Measurements from ENCODE around the gene ASB18. TPM values are rescaled to one million over a fixed set of nuclear protein-coding genes. Genes with fewer than 3 reads are reported as not detected.

Gene ASB18
- total and polyA plus RNA-seq, 2 of the 8 experiments (the other 6 are each of a cell fraction or from before 2014, with no cell fraction given), result not detected

DNA sequence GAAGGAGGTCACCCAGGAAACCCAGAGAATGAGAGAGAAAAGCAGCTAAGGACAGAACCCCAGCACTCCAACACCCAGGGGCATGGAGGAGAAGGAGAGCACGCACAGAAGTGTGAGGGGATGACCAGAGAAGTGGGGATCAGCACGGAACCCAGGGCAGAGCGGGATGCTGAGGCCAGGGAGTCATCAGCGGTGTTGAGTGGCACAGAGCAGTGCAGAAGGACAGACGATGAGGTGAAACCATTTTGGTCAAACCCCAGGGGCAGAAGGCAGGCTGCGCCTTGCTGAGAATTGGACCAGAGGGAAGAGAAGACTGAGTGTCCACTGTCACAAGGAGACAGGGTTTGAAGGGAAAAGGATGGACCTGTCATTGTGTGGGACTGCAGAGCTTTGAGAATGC lies 23.4 kb upstream of the ASB18 start (continued):
- TF ChIP-seq, protein P1, sequence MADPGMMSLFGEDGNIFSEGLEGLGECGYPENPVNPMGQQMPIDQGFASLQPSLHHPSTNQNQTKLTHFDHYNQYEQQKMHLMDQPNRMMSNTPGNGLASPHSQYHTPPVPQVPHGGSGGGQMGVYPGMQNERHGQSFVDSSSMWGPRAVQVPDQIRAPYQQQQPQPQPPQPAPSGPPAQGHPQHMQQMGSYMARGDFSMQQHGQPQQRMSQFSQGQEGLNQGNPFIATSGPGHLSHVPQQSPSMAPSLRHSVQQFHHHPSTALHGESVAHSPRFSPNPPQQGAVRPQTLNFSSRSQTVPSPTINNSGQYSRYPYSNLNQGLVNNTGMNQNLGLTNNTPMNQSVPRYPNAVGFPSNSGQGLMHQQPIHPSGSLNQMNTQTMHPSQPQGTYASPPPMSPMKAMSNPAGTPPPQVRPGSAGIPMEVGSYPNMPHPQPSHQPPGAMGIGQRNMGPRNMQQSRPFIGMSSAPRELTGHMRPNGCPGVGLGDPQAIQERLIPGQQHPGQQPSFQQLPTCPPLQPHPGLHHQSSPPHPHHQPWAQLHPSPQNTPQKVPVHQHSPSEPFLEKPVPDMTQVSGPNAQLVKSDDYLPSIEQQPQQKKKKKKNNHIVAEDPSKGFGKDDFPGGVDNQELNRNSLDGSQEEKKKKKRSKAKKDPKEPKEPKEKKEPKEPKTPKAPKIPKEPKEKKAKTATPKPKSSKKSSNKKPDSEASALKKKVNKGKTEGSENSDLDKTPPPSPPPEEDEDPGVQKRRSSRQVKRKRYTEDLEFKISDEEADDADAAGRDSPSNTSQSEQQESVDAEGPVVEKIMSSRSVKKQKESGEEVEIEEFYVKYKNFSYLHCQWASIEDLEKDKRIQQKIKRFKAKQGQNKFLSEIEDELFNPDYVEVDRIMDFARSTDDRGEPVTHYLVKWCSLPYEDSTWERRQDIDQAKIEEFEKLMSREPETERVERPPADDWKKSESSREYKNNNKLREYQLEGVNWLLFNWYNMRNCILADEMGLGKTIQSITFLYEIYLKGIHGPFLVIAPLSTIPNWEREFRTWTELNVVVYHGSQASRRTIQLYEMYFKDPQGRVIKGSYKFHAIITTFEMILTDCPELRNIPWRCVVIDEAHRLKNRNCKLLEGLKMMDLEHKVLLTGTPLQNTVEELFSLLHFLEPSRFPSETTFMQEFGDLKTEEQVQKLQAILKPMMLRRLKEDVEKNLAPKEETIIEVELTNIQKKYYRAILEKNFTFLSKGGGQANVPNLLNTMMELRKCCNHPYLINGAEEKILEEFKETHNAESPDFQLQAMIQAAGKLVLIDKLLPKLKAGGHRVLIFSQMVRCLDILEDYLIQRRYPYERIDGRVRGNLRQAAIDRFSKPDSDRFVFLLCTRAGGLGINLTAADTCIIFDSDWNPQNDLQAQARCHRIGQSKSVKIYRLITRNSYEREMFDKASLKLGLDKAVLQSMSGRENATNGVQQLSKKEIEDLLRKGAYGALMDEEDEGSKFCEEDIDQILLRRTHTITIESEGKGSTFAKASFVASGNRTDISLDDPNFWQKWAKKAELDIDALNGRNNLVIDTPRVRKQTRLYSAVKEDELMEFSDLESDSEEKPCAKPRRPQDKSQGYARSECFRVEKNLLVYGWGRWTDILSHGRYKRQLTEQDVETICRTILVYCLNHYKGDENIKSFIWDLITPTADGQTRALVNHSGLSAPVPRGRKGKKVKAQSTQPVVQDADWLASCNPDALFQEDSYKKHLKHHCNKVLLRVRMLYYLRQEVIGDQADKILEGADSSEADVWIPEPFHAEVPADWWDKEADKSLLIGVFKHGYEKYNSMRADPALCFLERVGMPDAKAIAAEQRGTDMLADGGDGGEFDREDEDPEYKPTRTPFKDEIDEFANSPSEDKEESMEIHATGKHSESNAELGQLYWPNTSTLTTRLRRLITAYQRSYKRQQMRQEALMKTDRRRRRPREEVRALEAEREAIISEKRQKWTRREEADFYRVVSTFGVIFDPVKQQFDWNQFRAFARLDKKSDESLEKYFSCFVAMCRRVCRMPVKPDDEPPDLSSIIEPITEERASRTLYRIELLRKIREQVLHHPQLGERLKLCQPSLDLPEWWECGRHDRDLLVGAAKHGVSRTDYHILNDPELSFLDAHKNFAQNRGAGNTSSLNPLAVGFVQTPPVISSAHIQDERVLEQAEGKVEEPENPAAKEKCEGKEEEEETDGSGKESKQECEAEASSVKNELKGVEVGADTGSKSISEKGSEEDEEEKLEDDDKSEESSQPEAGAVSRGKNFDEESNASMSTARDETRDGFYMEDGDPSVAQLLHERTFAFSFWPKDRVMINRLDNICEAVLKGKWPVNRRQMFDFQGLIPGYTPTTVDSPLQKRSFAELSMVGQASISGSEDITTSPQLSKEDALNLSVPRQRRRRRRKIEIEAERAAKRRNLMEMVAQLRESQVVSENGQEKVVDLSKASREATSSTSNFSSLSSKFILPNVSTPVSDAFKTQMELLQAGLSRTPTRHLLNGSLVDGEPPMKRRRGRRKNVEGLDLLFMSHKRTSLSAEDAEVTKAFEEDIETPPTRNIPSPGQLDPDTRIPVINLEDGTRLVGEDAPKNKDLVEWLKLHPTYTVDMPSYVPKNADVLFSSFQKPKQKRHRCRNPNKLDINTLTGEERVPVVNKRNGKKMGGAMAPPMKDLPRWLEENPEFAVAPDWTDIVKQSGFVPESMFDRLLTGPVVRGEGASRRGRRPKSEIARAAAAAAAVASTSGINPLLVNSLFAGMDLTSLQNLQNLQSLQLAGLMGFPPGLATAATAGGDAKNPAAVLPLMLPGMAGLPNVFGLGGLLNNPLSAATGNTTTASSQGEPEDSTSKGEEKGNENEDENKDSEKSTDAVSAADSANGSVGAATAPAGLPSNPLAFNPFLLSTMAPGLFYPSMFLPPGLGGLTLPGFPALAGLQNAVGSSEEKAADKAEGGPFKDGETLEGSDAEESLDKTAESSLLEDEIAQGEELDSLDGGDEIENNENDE (IDR thresholded peaks at IDR 0.05; ENCODE audit: insufficient replicate concordance, low read length), result no peak
- TF ChIP-seq, protein P2, sequence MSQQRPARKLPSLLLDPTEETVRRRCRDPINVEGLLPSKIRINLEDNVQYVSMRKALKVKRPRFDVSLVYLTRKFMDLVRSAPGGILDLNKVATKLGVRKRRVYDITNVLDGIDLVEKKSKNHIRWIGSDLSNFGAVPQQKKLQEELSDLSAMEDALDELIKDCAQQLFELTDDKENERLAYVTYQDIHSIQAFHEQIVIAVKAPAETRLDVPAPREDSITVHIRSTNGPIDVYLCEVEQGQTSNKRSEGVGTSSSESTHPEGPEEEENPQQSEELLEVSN (IDR thresholded peaks at IDR 0.05), result no peak

All from H1 (cell line).